ENCODE results near the gene ARHGEF12.

DNA sequence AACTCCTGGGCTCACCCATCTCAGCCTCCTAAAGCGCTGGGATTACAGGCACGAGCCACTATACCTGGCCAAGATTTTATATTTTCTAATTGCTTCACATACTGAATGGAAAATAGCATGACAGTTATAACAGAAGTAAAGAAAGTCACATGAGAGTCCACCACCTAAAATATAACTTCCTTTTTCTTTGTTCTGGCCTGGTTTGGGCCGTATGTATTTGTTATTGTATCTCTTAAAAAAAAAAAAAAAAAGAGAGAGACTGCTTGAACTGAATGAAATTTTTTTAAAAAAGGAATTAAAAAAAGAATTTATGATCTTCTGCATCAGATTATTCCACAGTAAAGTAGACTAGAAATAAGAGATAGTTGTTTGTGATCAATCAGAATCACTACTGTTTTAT, 89.3 kb downstream of the ARHGEF12 start:
- no peak for TF ChIP-seq FOXK2 (IDR thresholded peaks at IDR 0.05)
- TF ChIP-seq ARNT (IDR thresholded peaks at IDR 0.05): no peak
- TF ChIP-seq ELF4 (IDR thresholded peaks at IDR 0.05): no peak
- TF ChIP-seq SP1 (IDR thresholded peaks at IDR 0.05): no peak
- no peak for TF ChIP-seq LEF1 (IDR thresholded peaks at IDR 0.05; ENCODE audit: borderline replicate concordance)
- TF ChIP-seq TARDBP (IDR thresholded peaks at IDR 0.05): no peak
- no peak for TF ChIP-seq BHLHE40 (IDR thresholded peaks at IDR 0.05; ENCODE audit: borderline replicate concordance)
- no peak for TF ChIP-seq SUZ12 (IDR thresholded peaks at IDR 0.05)
- no peak for TF ChIP-seq HDGF (IDR thresholded peaks at IDR 0.05; ENCODE audit: borderline replicate concordance)
